ENCODE results near the gene ETS1.

The ETS1 gene

DNA sequence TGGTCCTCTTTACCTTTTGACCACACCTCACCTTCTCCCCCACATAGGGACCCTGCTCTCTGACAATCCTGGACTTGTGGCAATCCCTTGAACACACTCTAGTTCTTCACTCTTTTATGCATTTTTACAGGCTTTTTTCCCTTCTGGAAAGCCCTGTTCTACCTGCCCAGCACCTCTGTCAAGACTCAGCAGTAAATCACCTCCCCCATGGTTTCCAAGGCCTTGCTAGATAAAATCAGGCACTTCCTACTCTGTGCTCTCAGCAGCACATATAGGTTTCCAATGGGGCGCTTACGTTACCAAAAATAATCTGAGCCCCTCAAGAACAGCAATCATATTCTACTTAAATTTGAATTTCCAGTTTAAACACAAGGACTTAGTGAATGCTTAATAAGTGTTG, 53.9 kb downstream of the ETS1 start:
- no peak overlapping the region for H3K4me3 ChIP-seq (replicated peaks in 1 of 2; ENCODE audit: low read depth in 2 of 2, low read length in 2 of 2)
- no peak for DNase-seq (ENCODE audit: low read depth in 2 of 2)
- no peak for TF ChIP-seq CTCF (IDR thresholded peaks at IDR 0.05; ENCODE audit: low read depth, low read length)

DNA sequence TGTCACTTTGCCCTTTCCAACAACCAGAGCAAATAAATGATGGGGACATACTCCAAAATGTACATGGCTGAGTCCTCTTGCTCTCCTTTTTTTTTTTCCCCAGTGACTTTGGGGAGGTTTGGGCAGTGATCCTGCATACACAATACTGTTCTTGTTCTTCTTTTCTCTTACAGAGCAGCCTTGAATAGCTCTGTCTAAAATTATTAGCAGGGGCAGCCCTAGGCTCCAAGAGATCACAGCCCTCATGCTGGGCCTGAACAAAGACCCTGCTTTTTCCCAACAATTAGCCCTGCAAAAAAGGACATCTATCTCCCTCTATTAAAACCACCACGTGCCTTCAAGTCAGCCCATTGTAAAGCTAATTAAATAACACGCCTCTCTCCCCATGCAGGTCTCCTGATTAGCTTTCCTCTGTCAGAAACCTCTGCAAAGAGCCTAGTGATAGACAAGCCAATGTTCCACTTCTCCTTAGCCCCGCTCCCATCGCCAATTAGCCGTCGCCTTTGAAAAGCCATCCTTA, 54.7 kb downstream of the ETS1 start:
- TF ChIP-seq CTCF (IDR thresholded peaks at IDR 0.05; ENCODE audit: low read depth, low read length): no peak
- no peak for DNase-seq (ENCODE audit: low read depth in 2 of 2)
- no peak overlapping the region for H3K4me3 ChIP-seq (replicated peaks in 1 of 2; ENCODE audit: low read depth in 2 of 2, low read length in 2 of 2)

- no peak for DNase-seq (ENCODE audit: low read depth in 2 of 2)
- no peak overlapping the region for H3K4me3 ChIP-seq (replicated peaks in 1 of 2; ENCODE audit: low read depth in 2 of 2, low read length in 2 of 2)
- no peak for TF ChIP-seq CTCF (IDR thresholded peaks at IDR 0.05; ENCODE audit: low read depth, low read length)
These were observed 55.3 kb downstream of the ETS1 start for GRCh38 chr11:128532016-128532571.

- no peak for DNase-seq (ENCODE audit: low read depth in 2 of 2)
- no peak for TF ChIP-seq CTCF (IDR thresholded peaks at IDR 0.05; ENCODE audit: low read depth, low read length)
- H3K4me3 ChIP-seq (replicated peaks in 1 of 2; ENCODE audit: low read depth in 2 of 2, low read length in 2 of 2): no peak overlapping the region
These were observed 55.8 kb downstream of the ETS1 start for GRCh38 chr11:128531588-128531987.

- no peak for TF ChIP-seq CTCF (IDR thresholded peaks at IDR 0.05; ENCODE audit: low read depth, low read length)
- no peak overlapping the region for H3K4me3 ChIP-seq (replicated peaks in 1 of 2; ENCODE audit: low read depth in 2 of 2, low read length in 2 of 2)
- peak; percentile 97 to 98 for DNase-seq (ENCODE audit: low read depth in 2 of 2)
These were observed 57.0 kb downstream of the ETS1 start for GRCh38 chr11:128530118-128531074.

DNA sequence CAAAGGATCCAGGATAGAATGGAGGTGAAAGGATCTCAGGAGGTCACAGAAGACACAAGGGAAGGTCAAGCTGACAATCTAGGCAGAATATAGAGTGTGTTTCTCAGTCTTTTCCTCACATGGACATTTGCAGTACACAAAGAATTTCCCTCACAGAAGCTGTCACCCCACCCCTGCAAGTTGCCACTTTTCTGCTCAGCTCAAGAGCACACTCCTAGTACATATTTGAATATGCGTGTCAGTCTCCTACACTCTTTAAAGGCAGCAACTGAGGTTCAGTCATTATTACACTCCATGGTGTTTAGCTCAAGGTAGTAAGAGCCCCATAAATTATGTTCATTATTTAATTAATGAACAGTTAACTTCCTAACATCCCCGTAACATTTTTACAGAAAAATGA, 59.1 kb downstream of the ETS1 start:
- DNase-seq (ENCODE audit: low read depth in 2 of 2): no peak
- H3K4me3 ChIP-seq (replicated peaks in 1 of 2; ENCODE audit: low read depth in 2 of 2, low read length in 2 of 2): no peak overlapping the region
- no peak for TF ChIP-seq CTCF (IDR thresholded peaks at IDR 0.05; ENCODE audit: low read depth, low read length)
